ENCODE results near the gene ZNF236.

Gene ZNF236

DNA sequence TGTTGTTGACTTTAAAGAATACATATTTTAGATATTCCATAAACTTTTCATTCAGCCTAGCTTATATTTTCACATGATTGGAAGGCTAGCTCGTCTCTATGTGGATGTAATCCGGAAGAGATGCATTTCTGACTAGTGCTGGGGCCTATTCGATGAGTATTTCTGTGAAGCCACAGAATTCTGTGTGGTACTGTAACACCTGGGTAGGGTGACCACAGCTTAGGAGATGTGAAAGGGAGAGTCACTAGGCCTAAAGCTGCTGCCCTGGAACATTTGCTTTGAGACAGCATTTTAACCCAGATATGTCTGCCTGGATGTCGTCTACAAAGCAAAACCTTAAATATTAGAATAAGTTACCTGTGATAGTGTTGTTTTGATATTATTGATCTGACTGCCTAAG, 83.5 kb downstream of the ZNF236 start:
- no peak for DNase-seq (ENCODE audit: low read depth in 2 of 3, low spot score in 1 of 3)

DNA sequence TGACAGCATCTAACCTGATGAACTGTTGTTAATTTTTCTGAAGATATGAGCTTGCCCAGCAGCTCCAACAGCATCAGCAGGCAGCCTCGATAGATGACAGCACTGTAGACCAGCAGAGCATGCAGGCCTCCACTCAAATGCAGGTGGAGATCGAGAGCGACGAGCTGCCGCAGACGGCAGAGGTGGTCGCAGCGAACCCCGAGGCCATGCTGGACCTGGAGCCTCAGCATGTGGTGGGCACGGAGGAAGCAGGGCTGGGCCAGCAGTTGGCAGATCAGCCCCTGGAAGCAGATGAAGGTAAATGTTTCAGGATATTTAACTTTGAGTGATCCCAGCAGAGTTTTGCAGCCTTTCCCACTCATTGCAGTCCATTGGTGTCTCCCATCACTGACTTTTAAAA, 85.9 kb downstream of the ZNF236 start:
- no peak for DNase-seq (ENCODE audit: low read depth in 2 of 3, low spot score in 1 of 3)

DNA sequence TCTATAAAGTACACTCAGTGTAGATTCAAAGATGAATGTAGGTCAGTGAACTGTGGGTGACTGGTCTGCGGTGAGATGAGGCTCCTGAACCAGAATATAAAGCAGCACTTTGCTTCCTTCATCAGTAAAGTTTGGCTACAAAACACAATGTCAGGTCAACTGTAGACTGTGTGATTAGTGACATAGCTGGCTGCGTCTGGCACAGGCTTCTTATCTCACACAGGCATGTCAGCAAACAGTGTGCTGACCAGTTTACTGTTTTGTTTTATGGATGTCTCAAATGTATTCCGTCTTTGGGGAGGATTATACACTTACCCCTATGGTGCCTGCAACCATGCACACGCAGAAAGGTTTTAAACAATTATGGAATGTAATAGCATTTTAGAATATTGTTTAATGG, 87.1 kb downstream of the ZNF236 start:
- no peak for DNase-seq (ENCODE audit: low read depth in 2 of 3, low spot score in 1 of 3)

DNA sequence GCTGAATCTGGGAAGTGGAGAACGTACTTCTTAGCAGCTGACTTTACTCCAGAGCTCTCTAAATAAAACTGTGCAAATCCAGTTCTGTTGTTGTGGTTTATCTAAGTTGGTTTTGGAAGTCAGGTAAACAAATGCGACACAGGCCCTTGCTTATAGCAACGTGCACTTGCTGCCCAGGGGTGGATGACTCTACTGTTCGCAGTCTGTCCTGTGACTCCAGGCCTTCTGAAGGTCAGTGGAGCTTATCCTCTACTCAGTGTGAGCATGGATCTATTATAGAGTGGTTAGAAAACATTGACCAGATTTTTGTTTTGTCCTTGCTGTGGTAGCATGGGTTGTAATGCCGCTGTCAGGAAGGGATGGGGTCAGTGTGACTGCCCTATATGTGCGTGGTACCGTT, 89.1 kb downstream of the ZNF236 start:
- DNase-seq (ENCODE audit: low read depth in 2 of 3, low spot score in 1 of 3): no peak

DNA sequence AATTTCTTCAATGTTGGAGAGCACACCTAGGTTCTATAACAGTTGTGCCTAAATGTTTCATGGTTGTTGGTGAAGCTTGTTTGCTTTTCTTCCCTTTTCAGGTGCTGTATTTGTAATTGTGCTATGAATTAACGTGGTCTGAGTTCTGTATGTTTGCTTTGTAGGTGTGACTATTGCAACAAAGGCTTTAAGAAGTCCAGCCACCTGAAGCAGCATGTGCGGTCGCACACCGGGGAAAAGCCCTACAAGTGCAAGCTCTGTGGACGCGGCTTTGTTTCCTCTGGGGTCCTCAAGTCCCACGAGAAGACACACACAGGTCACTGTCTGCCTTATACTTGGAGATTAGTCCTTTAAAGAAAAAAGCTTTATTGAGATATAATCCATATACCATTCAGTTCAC, 91.2 kb downstream of the ZNF236 start:
- DNase-seq (ENCODE audit: low read depth in 2 of 3, low spot score in 1 of 3): no peak

DNA sequence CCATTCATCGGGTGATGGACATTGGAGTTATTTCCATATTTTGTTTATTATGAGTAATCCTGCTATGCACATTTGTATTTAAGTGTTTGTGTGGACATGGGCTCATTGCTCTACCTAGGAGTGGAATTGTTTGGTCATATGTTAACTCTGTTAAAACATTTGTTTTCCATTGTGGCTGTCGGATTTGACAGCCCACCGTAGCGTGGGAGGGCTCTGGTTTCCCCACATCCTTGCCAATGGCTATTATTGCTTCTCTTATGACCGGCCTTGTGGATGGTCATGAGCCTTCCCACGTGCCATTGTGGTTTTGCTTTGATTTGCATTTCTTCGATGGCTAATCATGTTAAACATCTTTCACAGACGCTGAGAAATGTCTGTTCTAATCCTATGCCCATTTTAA, 92.0 kb downstream of the ZNF236 start:
- DNase-seq (ENCODE audit: low read depth in 2 of 3, low spot score in 1 of 3): no peak

DNA sequence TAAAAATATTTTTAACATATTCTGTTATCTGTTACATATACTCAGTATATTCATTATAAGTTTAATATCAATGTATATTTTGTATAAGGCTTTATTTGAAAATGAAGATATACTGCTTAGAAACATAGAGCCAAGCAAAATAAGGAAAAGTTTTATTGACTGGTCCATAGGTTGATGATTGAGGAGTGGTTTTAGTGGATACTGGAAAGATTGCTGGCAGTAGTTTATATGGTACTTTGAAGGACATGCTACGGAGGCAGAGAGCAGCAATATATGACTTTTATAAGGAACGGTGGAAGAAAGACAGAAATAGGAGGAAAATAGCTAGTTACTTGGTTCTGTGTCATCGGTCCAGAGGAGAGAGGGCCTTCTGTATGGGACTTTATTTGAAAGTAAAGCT, 92.4 kb downstream of the ZNF236 start:
- DNase-seq (ENCODE audit: low read depth in 2 of 3, low spot score in 1 of 3): no peak

DNA sequence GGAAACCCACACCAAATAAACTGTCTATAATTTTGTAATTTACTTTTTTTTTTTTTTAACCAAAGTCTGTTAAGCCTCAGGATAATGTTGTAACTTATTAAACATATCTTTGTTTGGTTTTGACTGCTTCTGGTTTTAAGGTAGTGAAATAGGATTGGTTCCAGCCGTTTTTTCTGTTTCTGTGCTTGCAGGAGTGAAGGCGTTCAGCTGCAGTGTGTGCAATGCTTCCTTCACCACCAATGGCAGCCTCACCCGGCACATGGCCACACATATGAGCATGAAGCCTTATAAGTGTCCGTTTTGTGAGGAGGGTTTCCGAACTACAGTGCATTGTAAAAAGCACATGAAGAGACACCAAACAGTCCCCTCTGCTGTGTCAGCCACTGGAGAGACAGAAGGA, 93.1 kb downstream of the ZNF236 start:
- no peak for DNase-seq (ENCODE audit: low read depth in 2 of 3, low spot score in 1 of 3)

DNA sequence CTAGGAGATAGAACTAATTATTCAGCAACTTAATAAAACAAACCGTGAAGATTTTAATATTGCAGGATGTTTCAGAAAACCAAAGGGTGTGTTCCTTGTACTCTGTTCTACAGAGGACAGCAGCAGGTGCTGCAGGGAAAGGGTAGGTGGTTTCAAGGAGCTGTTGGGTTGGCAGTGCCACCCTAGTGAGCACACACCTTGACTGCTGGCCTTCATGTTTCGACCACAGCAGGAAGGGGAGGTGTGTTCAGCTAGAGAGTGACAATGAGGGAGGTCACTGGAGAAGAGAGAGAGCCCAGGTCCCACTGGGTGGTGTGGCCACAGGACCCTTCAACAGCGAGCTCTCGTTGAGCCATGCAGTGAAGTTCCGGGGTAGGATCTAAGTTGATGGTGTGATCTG, 98.6 kb downstream of the ZNF236 start:
- no peak for DNase-seq (ENCODE audit: low read depth in 2 of 3, low spot score in 1 of 3)

DNA sequence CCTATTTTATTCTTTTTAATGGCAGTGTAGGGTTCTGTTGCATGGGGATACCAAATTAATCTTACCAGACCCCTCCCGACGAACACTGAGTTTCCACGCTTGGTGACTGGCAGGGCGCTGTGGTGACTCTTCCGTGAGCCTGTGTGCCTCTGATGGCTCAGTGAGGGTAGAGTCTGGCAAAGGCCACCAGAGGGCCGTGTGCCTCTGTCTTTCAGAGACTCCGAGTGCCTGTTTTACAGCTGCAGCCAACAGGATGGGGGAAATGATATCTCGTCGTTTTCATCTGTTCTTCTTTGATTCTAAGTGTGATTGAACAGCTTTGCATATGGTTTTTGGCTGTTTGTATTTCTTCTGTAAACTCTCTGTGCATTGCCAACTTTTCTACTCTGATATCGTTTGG, 99.8 kb downstream of the ZNF236 start:
- peak; percentile 8 to 27 (median 19) for DNase-seq (ENCODE audit: low read depth in 2 of 3, low spot score in 1 of 3)

DNA sequence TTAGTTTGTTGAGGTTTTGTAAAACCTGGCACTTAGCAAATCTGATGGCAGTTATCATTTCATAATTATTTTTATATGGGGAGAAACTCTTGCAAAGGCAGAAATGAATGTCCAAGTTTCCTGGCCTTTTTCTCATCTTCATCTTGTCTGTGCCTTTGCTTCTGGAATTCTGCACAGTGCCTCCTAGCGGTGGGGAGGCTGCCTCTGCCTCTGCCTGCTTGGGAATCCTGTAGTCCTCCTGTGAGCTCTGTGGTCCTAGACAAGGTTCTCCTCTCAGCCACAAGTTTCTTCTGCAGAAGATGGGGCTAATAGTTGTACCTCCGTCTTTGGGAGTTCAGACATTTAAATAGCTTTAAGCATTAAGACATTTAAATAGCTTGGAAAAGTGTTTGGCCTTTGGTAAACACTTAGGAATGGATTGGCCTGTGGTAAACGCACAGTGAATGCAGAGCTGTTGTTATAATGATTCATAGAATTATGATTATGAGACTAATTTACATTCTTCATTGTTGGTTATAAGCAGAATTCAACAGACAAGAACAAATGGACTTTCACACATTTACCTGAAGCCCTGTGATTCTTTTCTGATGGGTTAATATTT, 101.2 kb downstream of the ZNF236 start:
- DNase-seq (ENCODE audit: low read depth in 2 of 3, low spot score in 1 of 3): no peak

DNA sequence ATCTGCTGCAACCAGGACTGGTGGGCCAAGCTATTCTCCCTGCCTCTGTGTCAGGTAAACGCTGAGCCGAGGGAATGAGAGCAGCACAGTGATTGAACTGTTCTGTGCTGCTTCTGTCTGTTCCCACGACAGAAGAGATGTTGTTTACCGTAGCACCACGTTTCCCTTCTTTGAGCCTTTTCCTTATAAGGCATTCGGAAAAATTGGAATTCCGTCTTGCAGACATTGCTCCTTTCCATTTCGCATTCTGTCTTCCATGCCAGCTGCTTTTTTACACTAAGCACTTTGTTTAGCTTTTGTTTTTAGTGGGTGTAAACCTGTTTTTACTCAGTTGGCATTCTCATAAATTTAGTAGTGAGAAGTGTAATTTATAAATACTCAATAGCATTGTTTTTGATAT, 103.1 kb downstream of the ZNF236 start:
- no peak for DNase-seq (ENCODE audit: low read depth in 2 of 3, low spot score in 1 of 3)

DNA sequence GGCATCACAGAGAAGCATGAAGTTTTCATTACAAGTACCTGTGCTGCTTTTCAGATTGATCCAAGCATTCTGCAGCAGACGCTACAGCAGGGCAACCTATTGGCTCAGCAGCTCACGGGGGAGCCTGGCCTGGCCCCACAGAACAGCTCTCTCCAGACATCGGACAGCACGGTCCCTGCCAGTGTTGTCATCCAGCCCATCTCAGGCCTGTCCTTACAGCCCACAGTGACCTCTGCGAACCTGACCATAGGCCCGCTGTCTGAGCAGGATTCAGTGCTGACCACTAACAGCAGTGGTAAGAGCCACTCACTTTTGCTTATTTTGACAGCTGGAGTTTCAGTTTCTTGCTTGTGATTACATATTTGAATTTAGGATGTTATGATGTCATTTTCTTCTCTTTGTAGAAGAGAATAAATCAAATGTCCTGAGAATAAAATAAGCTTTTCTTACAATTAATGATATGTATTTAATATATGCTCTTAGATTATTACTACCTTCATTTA, 104.9 kb downstream of the ZNF236 start:
- no peak for DNase-seq (ENCODE audit: low read depth in 2 of 3, low spot score in 1 of 3)

DNA sequence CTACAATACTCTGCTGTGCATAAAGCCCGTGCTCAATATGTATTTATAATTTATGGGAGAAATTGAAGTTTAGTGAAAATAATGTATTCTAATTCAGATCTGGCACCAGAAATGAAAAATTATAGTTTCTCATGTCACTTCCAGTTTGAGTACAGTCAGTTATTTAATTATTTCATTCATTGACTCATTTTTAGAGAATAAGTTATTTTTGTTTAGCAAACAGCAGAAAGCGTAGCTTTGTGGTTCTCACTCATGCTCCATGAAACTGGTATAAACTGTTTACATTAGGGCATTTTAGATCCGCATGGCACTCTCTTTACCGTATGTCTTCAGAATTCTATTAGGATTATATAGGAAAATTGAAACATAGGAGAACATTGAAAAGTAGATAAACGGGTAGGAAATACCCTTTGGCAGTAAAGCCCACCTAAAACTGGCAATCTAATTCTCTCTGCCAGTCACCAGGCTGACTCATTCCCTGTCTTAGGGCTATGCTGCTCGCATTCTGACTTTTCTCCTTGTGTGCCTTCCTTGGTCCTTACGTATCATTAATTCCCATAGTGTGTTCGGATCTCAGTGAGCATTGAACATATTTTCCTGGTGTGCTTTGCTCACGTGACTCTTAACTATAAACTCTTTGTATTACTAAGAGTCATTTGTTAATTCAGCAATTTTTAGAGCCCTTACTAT, 106.0 kb downstream of the ZNF236 start:
- DNase-seq (ENCODE audit: low read depth in 2 of 3, low spot score in 1 of 3): no peak

DNA sequence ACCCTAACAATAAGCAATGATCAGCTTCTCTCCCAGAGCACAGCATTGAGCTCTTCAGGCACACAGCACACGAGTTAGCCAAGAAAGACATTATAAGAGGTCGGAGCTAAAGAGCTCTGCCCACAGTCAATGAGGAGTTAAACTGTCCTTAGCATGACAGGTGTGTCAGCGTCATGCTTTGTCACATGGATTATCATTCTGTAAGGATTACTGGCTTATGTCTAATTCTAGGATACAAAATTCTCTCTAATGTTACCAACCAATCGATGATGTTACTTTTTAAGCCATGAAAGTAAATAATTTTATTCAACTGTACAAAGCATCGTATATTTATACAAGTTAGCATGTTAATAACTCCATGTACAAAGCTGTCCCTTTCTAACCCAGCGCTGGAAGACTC, 108.8 kb downstream of the ZNF236 start:
- no peak for DNase-seq (ENCODE audit: low read depth in 2 of 3, low spot score in 1 of 3)

DNA sequence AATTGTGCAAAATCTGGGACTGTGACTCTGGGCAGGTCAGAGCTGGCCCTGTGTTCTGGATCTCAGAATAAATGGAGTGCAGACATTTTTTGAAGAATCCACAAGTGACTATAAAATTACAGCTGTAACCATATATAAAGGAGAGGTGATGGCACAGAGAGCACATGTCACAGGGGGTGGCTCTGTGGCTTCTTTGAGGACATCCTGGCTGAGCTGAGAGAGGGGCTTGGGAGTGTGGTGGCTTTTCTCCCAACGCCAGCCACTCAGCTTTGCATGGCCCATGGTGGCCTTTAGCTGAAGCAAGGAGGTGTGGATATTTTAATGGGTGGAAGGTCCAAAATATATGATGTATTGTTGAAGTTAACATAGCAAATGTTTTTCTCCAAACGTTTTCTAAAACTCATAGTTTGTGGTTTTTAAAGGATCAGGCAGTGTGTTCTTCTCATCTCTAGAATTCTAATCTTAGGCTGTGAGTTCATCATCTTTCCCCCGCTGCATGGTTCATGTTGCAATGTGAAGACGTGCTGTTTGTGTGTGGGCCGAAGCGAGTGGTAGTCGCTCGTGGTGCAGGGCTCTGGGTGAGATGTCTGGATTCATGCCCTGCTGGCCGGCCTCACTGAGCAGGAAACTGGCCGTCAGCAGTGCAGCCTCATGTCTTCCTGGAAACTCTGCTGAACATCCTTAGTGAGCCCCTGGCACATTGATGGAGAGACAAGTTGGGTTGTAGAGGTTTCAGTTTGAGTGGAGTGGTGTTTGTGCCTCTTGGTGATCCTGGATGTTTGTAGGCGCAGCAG, 109.9 kb downstream of the ZNF236 start:
- DNase-seq (ENCODE audit: low read depth in 2 of 3, low spot score in 1 of 3): no peak

DNA sequence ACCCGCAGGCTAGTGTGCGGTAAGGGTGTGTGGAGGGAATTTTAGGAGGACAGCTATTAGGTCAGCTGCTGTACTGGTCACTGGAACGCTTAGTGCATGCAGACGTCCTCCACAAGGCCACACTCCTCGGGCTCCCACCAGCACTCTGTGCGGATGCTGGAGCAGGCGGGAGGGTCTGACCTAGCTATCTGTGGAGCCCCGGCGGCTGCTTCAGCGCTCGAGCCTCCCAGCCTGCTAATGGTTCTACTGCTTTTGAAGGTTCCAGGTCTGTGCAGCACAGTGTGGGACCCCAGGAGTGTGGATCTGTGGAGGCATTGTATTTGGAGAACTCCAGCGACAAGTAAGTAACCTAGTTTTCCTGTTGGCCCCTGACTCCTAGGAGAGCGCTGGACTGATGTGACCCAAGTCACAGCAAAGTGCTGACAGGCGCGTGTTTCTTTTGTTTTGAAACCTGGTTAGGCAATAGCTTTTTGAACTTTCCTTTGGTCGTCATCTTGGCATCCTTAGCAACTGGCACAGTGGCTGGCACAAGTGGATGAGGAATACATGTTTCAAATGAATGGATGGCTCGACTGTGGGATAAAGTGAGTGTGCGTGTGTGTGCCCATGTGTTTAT, 113.5 kb downstream of the ZNF236 start:
- DNase-seq (ENCODE audit: low read depth in 2 of 3, low spot score in 1 of 3): no peak

DNA sequence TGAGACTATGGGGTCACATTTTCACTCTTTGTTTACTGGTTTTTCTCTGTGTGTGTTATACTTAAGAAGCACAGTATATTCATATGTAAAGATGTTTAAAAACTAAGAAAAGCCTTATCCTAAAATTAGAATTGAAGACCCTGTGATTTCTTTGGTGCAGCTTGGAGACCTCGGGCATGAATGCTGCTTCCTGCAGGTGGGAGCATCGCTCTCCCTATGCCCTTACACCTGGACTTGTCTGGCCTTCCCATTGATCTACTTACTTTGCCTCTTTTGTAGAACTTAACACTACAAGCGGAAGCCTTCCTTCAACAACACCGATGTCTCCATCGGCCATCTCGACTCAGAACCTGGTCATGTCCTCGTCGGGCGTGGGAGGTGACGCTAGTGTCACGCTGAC, 114.5 kb downstream of the ZNF236 start:
- DNase-seq (ENCODE audit: low read depth in 2 of 3, low spot score in 1 of 3): no peak

DNA sequence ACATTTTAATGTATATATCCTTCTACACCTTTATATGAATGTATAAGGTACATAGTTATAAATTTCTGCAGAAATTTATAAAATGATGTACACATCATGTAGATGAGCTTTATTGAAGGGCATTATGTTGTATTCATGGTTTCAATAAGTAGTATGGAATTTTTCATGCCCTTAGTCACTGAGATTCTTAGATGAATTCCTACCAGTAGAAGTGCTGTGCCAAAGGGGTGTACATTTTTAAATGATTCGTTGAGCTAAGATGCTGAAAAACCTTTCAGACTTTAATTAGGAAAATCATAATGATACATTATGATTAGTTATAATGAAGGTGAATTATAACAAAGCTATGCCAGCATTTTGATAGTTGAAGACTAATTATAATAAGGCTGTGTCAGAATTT, 115.2 kb downstream of the ZNF236 start:
- no peak for DNase-seq (ENCODE audit: low read depth in 2 of 3, low spot score in 1 of 3)

DNA sequence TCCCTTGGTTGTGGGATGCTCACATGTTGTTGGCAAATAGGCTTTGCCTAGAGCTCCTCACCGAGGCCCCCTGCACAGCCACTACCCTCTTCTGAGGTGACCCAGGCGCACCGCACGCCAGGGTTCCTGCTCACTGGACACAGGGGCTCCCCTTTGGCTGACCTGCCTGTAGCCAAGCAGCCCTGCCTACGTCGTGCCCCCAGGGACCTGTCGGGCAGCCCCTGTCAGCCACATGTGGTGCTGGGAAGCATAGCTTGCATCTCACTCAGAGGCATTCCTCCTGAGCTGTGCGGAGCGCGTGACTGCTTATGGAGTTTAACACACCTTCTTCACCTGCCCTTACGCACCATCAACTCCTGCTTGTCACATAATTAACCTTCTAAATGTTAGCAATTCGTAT, 116.3 kb downstream of the ZNF236 start:
- no peak for DNase-seq (ENCODE audit: low read depth in 2 of 3, low spot score in 1 of 3)

DNA sequence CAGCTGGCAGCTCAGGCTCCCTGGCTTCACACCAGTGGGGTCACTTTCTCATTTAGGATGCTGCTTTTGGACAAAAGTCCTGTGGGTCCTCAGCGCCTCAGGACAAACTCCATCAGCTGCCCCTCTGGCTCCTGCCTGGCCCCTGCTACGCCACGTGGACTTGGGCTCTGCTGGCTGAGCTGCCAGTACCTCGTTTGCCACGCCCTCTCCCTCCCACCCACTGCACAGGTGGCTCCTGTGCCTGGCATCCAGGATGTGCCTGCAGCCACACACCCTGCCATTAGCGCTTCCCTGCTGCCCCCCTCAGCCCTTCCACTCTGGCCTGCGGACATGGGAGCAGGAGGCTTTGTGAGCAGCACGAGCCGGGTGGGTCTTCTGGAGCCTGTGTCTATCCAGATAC, 118.9 kb downstream of the ZNF236 start:
- DNase-seq (ENCODE audit: low read depth in 2 of 3, low spot score in 1 of 3): no peak
